GM12872 (cell line): Measurements from ENCODE around the gene ARID1B.

Source experiments
- CTCF ChIP-seq: IDR thresholded peaks from 3 replicates; pipeline ENCODE4 v1.5.1; 2011; ENCODE audit warnings: low read depth, mild to moderate bottlenecking, low read length, moderate library complexity; ENCODE audit not compliant: insufficient read depth

ARID1B gene

GRCh38 chr6:157159348-157159747 lies 382.2 kb downstream of the ARID1B start:
- no peak for TF ChIP-seq CTCF

GRCh38 chr6:157161912-157162311 lies 384.7 kb downstream of the ARID1B start:
- TF ChIP-seq CTCF: no peak

- no peak for TF ChIP-seq CTCF
Observed at GRCh38 chr6:157162766-157163433, 385.7 kb downstream of the ARID1B start.

- TF ChIP-seq CTCF: no peak
Observed at GRCh38 chr6:157163434-157164159, 386.4 kb downstream of the ARID1B start.

- no peak for TF ChIP-seq CTCF
Observed at GRCh38 chr6:157164972-157165371, 387.8 kb downstream of the ARID1B start.

- no peak for TF ChIP-seq CTCF
Observed at GRCh38 chr6:157166784-157167183, 389.6 kb downstream of the ARID1B start.

GRCh38 chr6:157167837-157168236 lies 390.7 kb downstream of the ARID1B start:
- TF ChIP-seq CTCF: no peak
